CD4-positive, alpha-beta T cell treated with Interleukin-10 for 1 hour (primary cell): ENCODE data around the gene GJA9.
"Not testable (repeated sequence)": the region's sequence is repeated elsewhere in the genome, so short reads cannot be mapped to it uniquely, and the experiment has no call there.

Experiments
- DNase-seq: peaks from one replicate; pipeline ENCODE4 v3.0.0-alpha.2; 2020

Gene GJA9

GRCh38 chr1:38881487-38881886, at the start of gene GJA9:
TSS of gene GJA9 (minus strand) at chr1:38881587. CDS start at chr1:38876098, 5,489 bp downstream.
- DNase-seq = no peak

- no peak for DNase-seq
These were observed 48.1 kb upstream of the GJA9 start for GRCh38 chr1:38929476-38929875.

- no peak for DNase-seq
These were observed 47.7 kb upstream of the GJA9 start for GRCh38 chr1:38929054-38929453.

GRCh38 chr1:38926091-38926490, 44.7 kb upstream of the GJA9 start:
- no peak for DNase-seq

- no peak for DNase-seq
These were observed 44.0 kb upstream of the GJA9 start for GRCh38 chr1:38925391-38925790.

GRCh38 chr1:38923607-38924006, 42.2 kb upstream of the GJA9 start:
- DNase-seq = no peak

- DNase-seq = no peak
These were observed 37.7 kb upstream of the GJA9 start for GRCh38 chr1:38919130-38919529.

GRCh38 chr1:38918568-38918967, 37.2 kb upstream of the GJA9 start:
- DNase-seq = no peak

- no peak for DNase-seq
These were observed 36.4 kb upstream of the GJA9 start for GRCh38 chr1:38917772-38918171.

GRCh38 chr1:38917337-38917736, 36.0 kb upstream of the GJA9 start:
- no peak for DNase-seq

GRCh38 chr1:38915352-38915948, 34.1 kb upstream of the GJA9 start:
- DNase-seq = no peak

GRCh38 chr1:38914908-38915307, 33.5 kb upstream of the GJA9 start:
- DNase-seq = not testable (repeated sequence)

- DNase-seq = no peak
These were observed 27.4 kb upstream of the GJA9 start for GRCh38 chr1:38908821-38909220.

GRCh38 chr1:38905985-38906384, 24.6 kb upstream of the GJA9 start:
- DNase-seq = no peak

GRCh38 chr1:38899560-38899959, 18.2 kb upstream of the GJA9 start:
- DNase-seq = no peak

GRCh38 chr1:38898653-38899230, 17.4 kb upstream of the GJA9 start:
- no peak for DNase-seq

- DNase-seq = no peak
These were observed 14.8 kb upstream of the GJA9 start for GRCh38 chr1:38896169-38896568.

GRCh38 chr1:38892976-38893375, 11.6 kb upstream of the GJA9 start:
- no peak for DNase-seq

- peak; percentile 6 for DNase-seq
These were observed 10.4 kb upstream of the GJA9 start for GRCh38 chr1:38891753-38892152.

GRCh38 chr1:38889589-38889988, 8.2 kb upstream of the GJA9 start:
- no peak for DNase-seq

- no peak for DNase-seq
These were observed 7.3 kb upstream of the GJA9 start for GRCh38 chr1:38888423-38889333.

- DNase-seq = no peak
These were observed 3.7 kb upstream of the GJA9 start for GRCh38 chr1:38885092-38885491.

- DNase-seq = no peak
These were observed 5.6 kb downstream of the GJA9 start for GRCh38 chr1:38875811-38876210.
